AG20443 (cell line): ENCODE data around the gene CSRP1.
"Not testable (repeated sequence)": the region's sequence is repeated elsewhere in the genome, so short reads cannot be mapped to it uniquely, and the experiment has no call there.

Source experiments
- DNase-seq: peaks from one replicate; pipeline ENCODE4 v3.0.0; 2012; ENCODE audit warnings: low spot score, mixed read lengths

Gene CSRP1

GRCh38 chr1:201476670-201477344, 30.1 kb downstream of the CSRP1 start:
- peak; percentile 45 for DNase-seq

DNA sequence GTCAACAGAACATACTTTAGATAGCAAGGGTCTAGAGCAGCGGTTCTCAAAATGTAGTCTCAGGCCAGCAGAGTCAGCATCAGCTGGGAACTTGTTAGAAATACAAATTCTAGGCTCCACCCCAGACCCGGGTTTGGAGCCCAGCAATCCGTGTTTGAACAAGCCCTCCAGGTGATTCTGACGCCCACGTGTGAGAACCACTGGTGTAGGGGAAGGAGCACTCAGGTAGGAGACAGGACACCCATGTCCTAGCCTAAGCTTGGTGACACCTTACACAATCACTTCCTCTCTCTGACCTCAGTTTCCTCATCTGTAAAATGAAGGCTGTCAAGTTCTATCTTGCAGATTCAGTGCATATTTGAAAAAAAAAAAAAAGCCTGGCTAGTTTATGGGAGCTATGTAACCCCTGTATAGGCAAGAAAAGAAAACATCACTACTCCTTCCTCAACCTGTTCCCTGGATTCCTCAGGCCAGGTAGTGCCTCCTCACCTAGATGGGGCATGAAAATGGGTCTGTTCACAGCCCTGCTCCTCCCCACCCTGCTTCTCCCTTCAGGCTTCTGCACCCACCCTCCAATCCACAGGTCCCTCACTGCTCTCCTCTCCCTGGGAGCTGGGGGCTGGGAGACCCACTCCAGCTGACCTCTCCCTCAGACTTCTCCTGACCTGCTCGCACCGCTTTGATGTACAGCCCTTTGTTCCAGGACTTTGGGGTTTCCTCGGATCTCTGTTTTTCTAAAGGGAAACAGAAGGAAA, 30.8 kb downstream of the CSRP1 start:
- no peak for DNase-seq

- no peak for DNase-seq
Observed at GRCh38 chr1:201475130-201475529, 31.8 kb downstream of the CSRP1 start.

- DNase-seq = no peak
Observed at GRCh38 chr1:201473296-201473695, 33.6 kb downstream of the CSRP1 start.

- DNase-seq = not testable (repeated sequence)
Observed at GRCh38 chr1:201472321-201472720, 34.6 kb downstream of the CSRP1 start.

- DNase-seq = peak; percentile 78
Observed at GRCh38 chr1:201471772-201472171, 35.2 kb downstream of the CSRP1 start.

- no peak for DNase-seq
Observed at GRCh38 chr1:201470581-201470980, 36.3 kb downstream of the CSRP1 start.

- no peak for DNase-seq
Observed at GRCh38 chr1:201469645-201470074, 37.3 kb downstream of the CSRP1 start.

DNA sequence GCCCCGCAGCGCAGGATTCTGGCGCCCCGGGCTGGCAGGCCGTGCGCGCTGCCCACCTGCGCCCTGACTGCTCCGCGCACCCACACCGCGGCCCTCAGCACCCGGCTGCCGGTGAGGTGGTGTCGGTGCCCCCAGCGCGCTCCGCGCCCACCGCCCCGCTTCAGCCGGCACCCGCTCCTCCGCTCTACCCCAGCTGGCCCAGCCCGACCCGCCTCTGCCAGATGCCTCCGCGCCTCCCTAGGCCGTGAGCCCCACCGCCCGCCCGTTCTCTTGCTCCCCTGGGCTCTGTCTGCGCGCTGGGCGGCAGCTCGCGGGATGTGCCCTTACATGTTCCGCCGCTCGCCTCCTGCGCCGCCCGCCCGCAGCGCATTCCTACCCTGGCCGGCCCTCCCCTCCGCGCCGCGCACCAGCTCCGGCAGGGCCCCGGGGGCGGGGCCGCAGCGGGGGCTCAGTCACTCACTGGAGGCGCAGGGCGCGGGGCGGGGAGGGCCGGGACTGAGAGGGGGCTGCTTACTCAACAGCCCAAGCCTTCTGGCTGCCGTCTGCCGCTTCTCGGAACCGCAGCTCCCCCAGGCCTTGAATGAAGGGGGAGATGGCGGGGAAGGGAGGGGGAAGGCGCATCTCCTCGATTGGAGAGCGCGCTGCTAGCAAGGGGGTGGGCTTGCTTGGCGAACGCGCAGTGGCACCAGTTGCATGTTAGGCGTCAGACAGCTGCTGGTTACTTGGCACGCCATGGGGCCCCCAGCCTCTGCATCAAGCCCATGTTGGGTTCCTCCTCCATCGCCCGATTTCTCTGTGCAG, 37.9 kb downstream of the CSRP1 start, which contains the start of gene PHLDA3:
Gene PHLDA3, minus strand, starts transcription at position 345 of the 801 bp plus-strand sequence. CDS start 402 bp downstream, outside the sequence.
- peak; percentile 94 for DNase-seq

GRCh38 chr1:201468501-201468843, 38.5 kb downstream of the CSRP1 start:
- DNase-seq = no peak

- DNase-seq = peak; percentile 24
Observed at GRCh38 chr1:201466492-201466891, 40.4 kb downstream of the CSRP1 start.

DNA sequence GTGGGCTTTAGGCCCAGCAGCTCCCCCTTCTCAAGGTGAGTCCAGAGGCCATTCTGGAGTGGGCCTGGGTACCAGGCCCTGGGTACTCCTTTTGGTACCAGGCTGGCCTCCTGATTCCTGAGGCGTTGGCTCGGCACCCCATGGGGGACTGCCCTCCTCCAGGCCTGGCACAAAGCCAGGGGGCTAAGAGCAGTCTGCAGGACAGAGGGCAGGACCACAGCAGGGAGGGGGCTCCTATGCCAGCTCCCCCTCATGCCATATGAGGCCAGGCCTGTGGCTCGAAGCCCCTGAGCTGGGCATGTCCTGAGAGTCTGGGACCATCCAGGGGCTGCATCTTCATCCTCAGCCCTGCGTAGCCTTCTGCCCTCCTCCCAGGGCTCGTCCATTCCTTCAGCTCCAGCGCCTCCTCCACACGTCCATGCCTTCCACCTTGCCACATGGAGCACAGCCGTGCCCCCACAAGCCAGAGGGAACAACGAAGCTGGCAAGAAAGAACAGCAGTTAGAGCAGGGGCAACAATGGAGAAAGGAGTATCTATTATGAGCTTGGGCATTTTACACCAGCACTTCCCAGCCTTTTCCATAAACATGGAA, 41.1 kb downstream of the CSRP1 start:
- no peak for DNase-seq

GRCh38 chr1:201463071-201463552, 43.8 kb downstream of the CSRP1 start:
- DNase-seq = peak; percentile 20

DNA sequence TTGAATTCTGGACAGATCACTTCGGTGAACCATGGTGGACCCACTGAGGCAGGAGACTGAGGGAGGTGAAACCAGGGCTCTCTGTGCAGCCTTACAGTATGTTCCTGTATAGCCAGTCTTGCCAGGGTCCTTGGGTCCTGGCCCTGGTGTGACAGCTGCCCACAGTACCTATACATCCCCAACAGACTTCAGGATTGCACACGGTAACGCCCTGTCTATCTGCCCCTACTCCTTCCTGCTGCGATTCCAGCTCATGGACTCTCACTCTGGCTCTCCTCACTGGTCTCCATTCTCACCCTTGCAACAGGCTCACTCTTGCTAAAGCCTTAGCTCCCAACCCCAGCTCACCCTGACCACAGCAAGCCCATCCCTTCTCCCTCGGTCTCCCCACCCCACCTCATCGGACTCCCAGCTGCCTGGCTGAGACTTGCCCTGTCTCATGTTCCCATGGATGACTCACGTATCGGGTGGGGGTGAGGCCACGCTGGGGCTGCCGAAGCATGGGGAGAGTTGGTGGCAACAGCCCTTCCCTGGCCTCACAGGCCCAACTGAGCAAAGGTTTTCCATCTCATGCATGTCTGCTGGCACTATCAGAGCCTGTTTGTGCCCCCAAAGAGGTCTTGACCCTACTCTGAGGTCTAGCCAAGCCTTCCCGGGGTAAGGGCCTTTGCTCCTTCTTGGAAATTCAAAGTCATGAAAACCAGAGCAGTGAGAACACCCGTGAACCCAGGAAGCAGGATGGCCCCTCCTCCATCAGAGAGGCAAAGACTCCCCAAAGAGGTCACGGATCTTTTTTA, 45.1 kb downstream of the CSRP1 start:
- DNase-seq = peak; percentile 94

DNA sequence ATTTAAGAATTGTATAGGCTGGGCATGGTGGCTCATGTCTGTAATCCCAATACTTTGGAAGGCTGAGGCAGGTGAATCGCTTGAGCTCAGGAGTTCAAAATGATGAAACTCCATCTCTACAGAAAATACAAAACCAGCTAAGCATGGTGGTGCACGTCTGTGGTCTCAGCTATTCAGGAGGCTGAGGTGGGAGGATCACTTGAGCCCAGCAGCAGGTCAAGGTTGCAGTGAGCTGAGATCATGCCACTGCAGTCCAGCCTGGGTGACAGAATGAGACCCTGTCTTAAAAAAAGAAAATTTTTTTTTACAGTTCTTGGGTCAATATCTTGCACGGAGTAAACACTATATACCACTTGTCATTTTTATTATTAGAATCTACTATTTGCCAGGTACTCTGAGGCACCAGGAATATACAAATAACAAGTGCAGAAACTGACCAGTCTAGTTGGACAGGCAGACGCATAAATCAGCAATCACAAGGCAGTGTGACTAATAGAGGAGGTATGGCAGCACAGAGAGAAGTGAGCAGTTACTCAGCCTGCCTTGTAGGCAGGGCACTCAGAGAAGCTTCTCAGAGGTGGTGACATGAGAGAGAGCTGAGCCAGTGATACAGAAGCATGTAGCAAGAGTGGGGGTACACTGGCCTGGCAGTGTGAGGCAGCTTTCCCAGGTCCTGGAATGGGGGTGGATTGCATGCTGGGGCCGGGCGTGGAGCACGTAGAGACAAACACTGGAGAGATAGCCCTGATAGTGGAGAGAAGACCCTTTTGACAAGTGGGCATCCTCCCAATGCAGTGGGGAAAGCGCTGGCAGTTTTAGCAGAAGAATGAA, 45.9 kb downstream of the CSRP1 start:
- DNase-seq = peak; percentile 77

GRCh38 chr1:201459775-201460174, 47.1 kb downstream of the CSRP1 start:
- no peak for DNase-seq

DNA sequence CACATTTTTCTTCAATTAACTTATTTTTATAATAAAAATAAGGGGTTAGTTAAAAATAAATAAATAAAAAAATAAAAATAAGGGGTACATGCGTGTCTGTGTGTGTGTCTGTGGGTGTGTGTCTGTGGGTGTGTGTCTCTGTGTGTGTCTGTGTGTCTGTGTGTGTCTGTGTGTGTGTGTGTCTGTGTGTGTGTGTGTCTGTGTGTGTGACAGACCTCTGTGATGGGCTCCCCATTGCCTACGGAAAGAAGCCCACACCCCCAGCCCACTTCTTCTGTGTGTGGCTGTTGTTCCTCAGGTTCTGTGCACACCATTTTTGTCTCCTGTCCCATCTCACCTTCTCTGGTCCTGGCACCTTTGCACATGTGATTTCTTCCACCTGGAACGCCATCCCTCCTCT, 47.9 kb downstream of the CSRP1 start:
- no peak for DNase-seq

- DNase-seq = no peak
Observed at GRCh38 chr1:201457508-201457960, 49.4 kb downstream of the CSRP1 start.

DNA sequence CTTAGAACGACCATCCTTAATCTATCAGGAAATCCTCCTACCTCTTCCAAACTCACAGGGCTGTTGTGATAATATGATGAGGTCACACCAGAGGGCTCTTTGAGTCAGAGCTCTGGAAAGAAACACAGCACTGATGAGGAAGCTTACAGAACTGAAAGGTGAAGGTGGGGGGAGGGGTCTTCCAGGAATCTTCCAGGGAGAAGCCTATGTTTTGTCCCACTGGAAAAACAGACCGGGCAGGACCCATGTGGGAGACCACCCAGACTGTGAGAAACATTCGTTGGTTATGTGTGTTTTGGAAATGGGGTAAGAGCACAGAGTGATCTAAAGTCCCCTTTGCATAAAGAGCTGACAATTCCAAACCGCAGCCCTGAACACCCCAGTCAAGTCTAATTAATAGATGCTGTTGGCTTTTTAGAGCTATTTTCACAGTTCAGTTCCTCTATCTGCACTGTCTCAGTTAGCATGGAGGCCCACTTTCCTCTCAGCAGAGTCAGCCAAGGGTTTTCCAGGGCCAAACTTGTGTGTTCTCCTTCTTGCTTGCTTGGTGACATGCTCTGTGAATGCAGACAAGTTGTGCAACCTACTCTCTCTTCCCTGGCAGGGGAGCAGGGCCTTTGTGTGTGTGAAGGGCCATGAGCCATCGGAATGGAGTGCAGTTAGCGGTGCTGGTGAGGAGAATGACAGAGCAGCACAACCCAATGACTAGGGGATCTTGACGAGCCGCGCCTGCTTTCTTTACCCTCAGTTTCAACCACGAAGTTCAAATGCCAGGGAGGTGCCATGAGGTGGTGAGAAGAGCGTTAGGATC, 50.2 kb downstream of the CSRP1 start:
- DNase-seq = peak; percentile 90
